ENCODE data around the gene DYNC1LI2.

DNA sequence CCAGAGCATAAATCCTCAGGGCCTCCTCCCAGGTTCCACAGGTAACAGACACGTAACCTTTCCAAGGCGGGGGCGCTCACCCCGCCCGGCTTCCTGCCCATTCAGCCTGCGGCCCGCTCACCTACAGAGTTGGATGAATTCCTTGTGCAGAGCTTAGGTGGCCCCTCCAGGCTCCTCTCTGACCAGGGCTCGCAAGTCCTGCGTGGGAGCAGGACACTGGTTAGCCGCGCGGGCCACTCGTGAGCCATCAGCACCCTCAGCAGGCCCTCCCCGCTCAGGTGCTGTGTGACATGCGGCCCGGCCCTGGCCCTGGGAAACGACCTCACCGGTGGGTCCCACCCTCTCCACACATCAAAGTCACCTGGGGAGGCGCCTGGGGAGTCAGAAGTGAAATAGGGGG is 49.4 kb upstream of the DYNC1LI2 start:
- TF ChIP-seq TAF1 (IDR thresholded peaks at IDR 0.05; ENCODE audit: low read depth, low read length) (no peak), FOSL1 (IDR thresholded peaks at IDR 0.05; ENCODE audit: insufficient read depth, low read depth, low read length) (no peak), EZH2 (IDR thresholded peaks at IDR 0.05; ENCODE audit: low read depth, low read length, severe bottlenecking) (no peak), GABPA (IDR thresholded peaks at IDR 0.05; ENCODE audit: borderline replicate concordance, insufficient read depth, low read length) (no peak), POLR2A (IDR thresholded peaks at IDR 0.05; ENCODE audit: control extremely low read depth in 1 of 2, low read depth in 2 of 2, low read length in 2 of 2) (no peak)
- TF ChIP-seq, protein P1, sequence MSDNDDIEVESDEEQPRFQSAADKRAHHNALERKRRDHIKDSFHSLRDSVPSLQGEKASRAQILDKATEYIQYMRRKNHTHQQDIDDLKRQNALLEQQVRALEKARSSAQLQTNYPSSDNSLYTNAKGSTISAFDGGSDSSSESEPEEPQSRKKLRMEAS (IDR thresholded peaks at IDR 0.05): no peak
